Endodermal cell (in vitro differentiated cells): ENCODE measurements around the gene HMGB2. TPM values are rescaled to one million over a fixed set of nuclear protein-coding genes. Genes with fewer than 3 reads are reported as not detected.
A peak's percentile ranks its signal among the peaks of the same experiment; 100 is the strongest.

Source experiments
- DNase-seq: peaks from one replicate; pipeline ENCODE4 v3.0.0-alpha.2; 2017
- H3K27ac ChIP-seq: 2 replicates; pipeline ENCODE4 v1.5.1; 2013; ENCODE audit warnings: mild to moderate bottlenecking, low read depth, low read length, moderate library complexity
- H3K27me3 ChIP-seq: 2 replicates; pipeline ENCODE4 v1.6.1; 2013; ENCODE audit warnings: mild to moderate bottlenecking, low read length, moderate library complexity; ENCODE audit not compliant: insufficient read depth, control insufficient read depth, poor library complexity, severe bottlenecking
- H3K36me3 ChIP-seq: 2 replicates; pipeline ENCODE4 v1.7.0; 2013; ENCODE audit warnings: mild to moderate bottlenecking, low read length, moderate library complexity; ENCODE audit not compliant: control insufficient read depth, insufficient read depth
- H3K4me1 ChIP-seq: one replicate; pipeline ENCODE4 v1.7.0; 2013; ENCODE audit warnings: low read length; ENCODE audit not compliant: control insufficient read depth, insufficient read depth
- H3K4me3 ChIP-seq: 2 replicates; pipeline ENCODE4 v1.5.1; 2013; ENCODE audit warnings: mild to moderate bottlenecking, low read length, moderate library complexity
- H3K9ac ChIP-seq: 2 replicates; pipeline ENCODE4 v1.6.1; 2013; ENCODE audit warnings: mild to moderate bottlenecking, low read length, moderate library complexity; ENCODE audit not compliant: poor library complexity, severe bottlenecking; ENCODE audit errors: extremely low read depth
- H3K9me3 ChIP-seq: 2 replicates; pipeline ENCODE4 v1.6.1; 2013; ENCODE audit warnings: mild to moderate bottlenecking, low read length, moderate library complexity; ENCODE audit not compliant: control insufficient read depth
- H3K27ac Mint-ChIP-seq: 2 replicates; pipeline ENCODE4 v1.8.0; 2020; ENCODE audit warnings: mixed read lengths
- H3K27me3 Mint-ChIP-seq: 2 replicates; pipeline ENCODE4 v1.8.0; 2021; ENCODE audit warnings: mild to moderate bottlenecking, mixed read lengths; ENCODE audit not compliant: insufficient read depth
- H3K36me3 Mint-ChIP-seq: 2 replicates; pipeline ENCODE4 v1.8.0; 2020; ENCODE audit warnings: low read depth, mixed read lengths
- H3K4me1 Mint-ChIP-seq: 2 replicates; pipeline ENCODE4 v1.8.0; 2020; ENCODE audit warnings: mixed read lengths
- H3K4me3 Mint-ChIP-seq: 2 replicates; pipeline ENCODE4 v1.8.0; 2020; ENCODE audit warnings: mild to moderate bottlenecking, moderate library complexity, mixed read lengths
- H3K9me3 Mint-ChIP-seq: 2 replicates; pipeline ENCODE4 v1.8.0; 2020; ENCODE audit warnings: mild to moderate bottlenecking, mixed read lengths
- WGBS, 2 experiments: methylation state at CpG; one replicate each; pipeline versions ENCODE4 v1.1.5 to v1.1.7; 2013; ENCODE audit warnings: missing lambda C conversion rate in 2 of 2, mixed read lengths in 1 of 2; ENCODE audit not compliant: insufficient coverage in 1 of 2, insufficient read length in 1 of 2; 5-methylcytosine and 5-hydroxymethylcytosine counted together
- total RNA-seq, 2 donors: library from RNA; stranded (reverse); fragmentation: NEBNext Ultra II Directional in 1 of 2; extraction: Animal tissue kit (Norgen Biotek cat#: 25700) in 1 of 2; gene quantifications; 2 replicates in 1 of 2; 3 replicates in 1 of 2; pipeline ENCODE4 v1.2.1, GENCODE V29; 2021
- TF ChIP-seq, protein P1 (sequence below): fragments of 200-600 bp; sonication (generic); conservative IDR thresholded peaks from 2 replicates; pipeline ENCODE4 v1.5.0; 2021; ENCODE audit warnings: antibody characterized with exemption, mild to moderate bottlenecking

HMGB2 gene
- total RNA-seq, 2 donors from 2014 or later, result 236 to 425 TPM

- 93 to 100% methylated on average over 2 of the region's 2 CpGs for WGBS, 2 experiments
- Mint-ChIP-seq H3K27me3 (no peaks in the 10 kb centered on the region), H3K4me1 (no peaks in the 10 kb centered on the region), H3K27ac (no peak overlapping the region), H3K9me3 (no peaks in the 10 kb centered on the region), H3K4me3 (no peak overlapping the region), H3K36me3 (peaks cover 6% of the 10 kb centered on the region)
- no peaks in the 10 kb centered on the region for H3K9me3 ChIP-seq
- no peak overlapping the region for H3K9ac ChIP-seq
- peaks cover 41% of the 10 kb centered on the region for H3K36me3 ChIP-seq
- TF ChIP-seq, protein P1, sequence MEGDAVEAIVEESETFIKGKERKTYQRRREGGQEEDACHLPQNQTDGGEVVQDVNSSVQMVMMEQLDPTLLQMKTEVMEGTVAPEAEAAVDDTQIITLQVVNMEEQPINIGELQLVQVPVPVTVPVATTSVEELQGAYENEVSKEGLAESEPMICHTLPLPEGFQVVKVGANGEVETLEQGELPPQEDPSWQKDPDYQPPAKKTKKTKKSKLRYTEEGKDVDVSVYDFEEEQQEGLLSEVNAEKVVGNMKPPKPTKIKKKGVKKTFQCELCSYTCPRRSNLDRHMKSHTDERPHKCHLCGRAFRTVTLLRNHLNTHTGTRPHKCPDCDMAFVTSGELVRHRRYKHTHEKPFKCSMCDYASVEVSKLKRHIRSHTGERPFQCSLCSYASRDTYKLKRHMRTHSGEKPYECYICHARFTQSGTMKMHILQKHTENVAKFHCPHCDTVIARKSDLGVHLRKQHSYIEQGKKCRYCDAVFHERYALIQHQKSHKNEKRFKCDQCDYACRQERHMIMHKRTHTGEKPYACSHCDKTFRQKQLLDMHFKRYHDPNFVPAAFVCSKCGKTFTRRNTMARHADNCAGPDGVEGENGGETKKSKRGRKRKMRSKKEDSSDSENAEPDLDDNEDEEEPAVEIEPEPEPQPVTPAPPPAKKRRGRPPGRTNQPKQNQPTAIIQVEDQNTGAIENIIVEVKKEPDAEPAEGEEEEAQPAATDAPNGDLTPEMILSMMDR, result no peak
- H3K4me3 ChIP-seq, result no peak overlapping the region
- no peaks in the 10 kb centered on the region for H3K27me3 ChIP-seq
- no peak for DNase-seq
- no peaks in the 10 kb centered on the region for H3K4me1 ChIP-seq
- no peak overlapping the region for H3K27ac ChIP-seq
These were observed 14.5 kb downstream of the HMGB2 start for GRCh38 chr4:173319696-173320095.

GRCh38 chr4:173318648-173319211, 15.4 kb downstream of the HMGB2 start:
- no peak overlapping the region for H3K27ac ChIP-seq
- Mint-ChIP-seq H3K27me3 (no peaks in the 10 kb centered on the region), H3K4me1 (no peaks in the 10 kb centered on the region), H3K27ac (no peak overlapping the region), H3K9me3 (no peaks in the 10 kb centered on the region), H3K36me3 (peaks cover 6% of the 10 kb centered on the region), H3K4me3 (no peak overlapping the region)
- H3K4me3 ChIP-seq, result no peak overlapping the region
- H3K36me3 ChIP-seq, result peaks cover 48% of the 10 kb centered on the region
- WGBS, 2 experiments, result 38 to 72% methylated on average over 1 to 3 of the region's 3 CpGs
- no peak overlapping the region for H3K9ac ChIP-seq
- no peaks in the 10 kb centered on the region for H3K27me3 ChIP-seq
- H3K4me1 ChIP-seq, result no peaks in the 10 kb centered on the region
- DNase-seq, result no peak
- TF ChIP-seq, protein P1, result peak; percentile 58
- H3K9me3 ChIP-seq, result no peaks in the 10 kb centered on the region

GRCh38 chr4:173318240-173318639, 15.9 kb downstream of the HMGB2 start:
- no peak overlapping the region for H3K9ac ChIP-seq
- Mint-ChIP-seq H3K27ac (no peak overlapping the region), H3K4me3 (no peak overlapping the region), H3K36me3 (peaks cover 6% of the 10 kb centered on the region), H3K9me3 (no peaks in the 10 kb centered on the region), H3K27me3 (no peaks in the 10 kb centered on the region), H3K4me1 (no peaks in the 10 kb centered on the region)
- no peaks in the 10 kb centered on the region for H3K27me3 ChIP-seq
- H3K4me3 ChIP-seq, result no peak overlapping the region
- no peaks in the 10 kb centered on the region for H3K4me1 ChIP-seq
- TF ChIP-seq, protein P1, result no peak
- no peak overlapping the region for H3K27ac ChIP-seq
- peaks cover 48% of the 10 kb centered on the region for H3K36me3 ChIP-seq
- no peaks in the 10 kb centered on the region for H3K9me3 ChIP-seq
- DNase-seq, result no peak
